LNCAP (cell line): ENCODE results near the gene SCNN1A.

Source experiments
- CTCF ChIP-seq: fragments of 450-650 bp; IDR thresholded peaks from 2 replicates; pipeline ENCODE4 v1.5.1; 2017; ENCODE audit warnings: mild to moderate bottlenecking

Gene SCNN1A

DNA sequence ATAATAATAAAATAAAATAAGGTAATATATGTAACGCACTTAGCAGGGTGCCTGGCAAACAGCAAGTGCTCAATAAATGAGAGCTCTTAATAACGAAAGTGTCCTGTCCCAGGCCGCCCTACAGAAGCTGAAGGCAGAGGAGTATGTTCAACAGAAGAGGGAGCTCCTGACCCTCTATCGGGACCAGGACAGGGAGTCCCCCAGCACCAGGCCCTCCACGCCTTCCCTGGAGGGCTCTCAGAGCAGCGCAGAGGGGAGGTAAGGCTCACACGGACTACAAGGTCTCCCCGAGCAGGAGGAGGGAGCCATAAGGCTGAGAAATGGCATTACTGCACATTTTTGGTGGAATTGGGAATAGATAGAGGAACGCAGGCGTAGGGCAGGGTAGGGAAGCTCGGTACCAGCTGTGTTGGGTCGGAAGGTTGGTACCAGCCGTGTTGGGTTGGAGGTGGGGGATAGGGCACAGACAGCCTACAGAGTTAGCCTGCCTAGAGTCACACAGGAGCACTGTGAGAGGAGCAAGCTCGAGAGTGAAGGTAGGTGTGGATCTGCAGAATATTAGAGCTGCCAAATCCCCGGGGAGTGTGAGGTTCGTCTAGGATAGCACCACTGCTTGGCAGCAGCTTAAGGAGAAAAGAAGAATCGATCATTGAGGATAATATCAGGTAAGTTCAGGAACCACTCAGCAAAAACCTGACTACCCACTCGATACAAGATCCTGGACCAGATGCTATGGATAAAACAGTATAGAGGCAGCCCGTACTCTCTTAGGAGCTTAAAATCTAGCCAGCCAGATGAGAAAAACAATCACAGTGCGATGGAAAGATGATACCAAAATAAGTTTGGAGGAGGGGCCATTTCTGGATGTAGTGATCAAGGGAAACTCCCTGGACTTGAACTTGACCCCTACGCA is 48.8 kb downstream of the SCNN1A start:
- TF ChIP-seq CTCF, result no peak

- no peak for TF ChIP-seq CTCF
Observed at GRCh38 chr12:6324936-6325750, 50.2 kb downstream of the SCNN1A start.

DNA sequence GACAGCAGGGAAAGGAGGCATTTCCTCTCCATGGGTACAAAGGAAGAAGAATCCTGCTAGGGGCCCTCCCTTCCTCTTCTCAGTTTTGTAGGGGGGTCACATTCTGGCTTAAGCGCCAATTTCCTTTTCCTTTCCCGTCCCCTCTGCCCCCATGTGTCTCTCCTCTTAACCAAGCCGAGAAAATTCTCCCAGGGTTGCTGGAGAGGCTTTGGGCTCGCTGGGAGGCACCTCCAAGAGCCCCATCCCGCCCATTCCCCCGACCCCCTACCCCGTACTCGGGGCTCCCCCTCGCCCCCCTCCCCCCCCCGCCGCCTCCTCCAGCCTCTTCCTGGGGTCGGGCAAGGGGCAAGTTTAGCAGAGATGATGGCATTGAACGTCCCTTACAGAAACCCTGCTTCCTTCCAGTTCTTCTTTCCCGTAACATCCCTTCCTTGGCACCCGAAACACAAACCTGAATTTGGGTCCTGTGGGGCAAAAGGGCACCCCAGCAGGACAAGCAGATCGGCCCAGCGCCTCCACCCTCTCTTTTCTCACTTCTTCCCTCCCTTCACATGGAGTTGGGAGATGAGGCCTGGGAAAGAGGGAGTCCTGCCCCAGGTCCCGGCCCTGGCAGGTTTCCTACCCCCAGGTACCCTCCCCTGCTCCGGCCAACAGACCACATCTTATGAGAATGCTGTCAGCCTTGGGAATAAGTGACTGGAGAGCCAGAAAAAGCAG is 51.2 kb downstream of the SCNN1A start:
- no peak for TF ChIP-seq CTCF

GRCh38 chr12:6323340-6323994 is 51.9 kb downstream of the SCNN1A start:
- peak; percentile 63 for TF ChIP-seq CTCF

DNA sequence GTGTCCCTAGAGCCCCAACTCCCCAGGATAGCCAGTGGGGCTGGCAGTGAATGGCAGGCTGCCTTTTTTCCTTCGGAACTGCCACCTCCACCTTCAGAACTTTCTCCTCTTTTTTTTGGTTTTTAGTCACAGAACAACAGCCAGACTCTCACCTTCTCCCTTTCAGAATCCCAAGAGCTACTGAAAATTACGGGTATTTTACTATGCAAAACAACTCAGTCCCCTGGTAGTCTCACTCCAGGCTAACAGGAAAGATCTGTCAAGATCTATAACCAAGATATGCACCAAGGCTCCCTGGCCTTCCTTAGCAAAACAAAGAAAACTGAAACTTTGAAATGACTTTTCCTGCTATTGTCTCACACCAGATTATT is 52.4 kb downstream of the SCNN1A start:
- no peak for TF ChIP-seq CTCF

DNA sequence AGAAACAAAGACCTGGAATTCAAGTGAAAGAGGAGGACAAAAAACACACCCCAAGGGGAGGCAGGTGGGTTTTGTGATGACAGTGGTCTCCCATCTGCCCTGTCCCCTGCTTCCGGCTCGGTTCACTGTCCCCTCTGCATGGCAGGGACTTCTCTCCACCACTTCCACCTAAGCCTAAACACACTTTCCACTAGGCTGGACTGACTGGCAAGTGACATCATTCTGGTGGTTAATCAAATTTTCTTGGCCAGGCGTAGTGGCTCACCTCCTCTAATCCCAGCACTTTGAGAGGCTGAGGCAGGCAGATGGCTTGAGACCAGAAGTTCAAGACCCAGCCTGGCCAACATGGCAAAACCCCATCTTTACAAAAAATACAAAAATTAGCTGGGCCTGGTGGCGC is 53.0 kb downstream of the SCNN1A start:
- TF ChIP-seq CTCF, result no peak

- TF ChIP-seq CTCF, result no peak
Observed at GRCh38 chr12:6321905-6322304, 53.5 kb downstream of the SCNN1A start.
